Measurements from ENCODE around the gene ENOX2.

ENOX2 gene

DNA sequence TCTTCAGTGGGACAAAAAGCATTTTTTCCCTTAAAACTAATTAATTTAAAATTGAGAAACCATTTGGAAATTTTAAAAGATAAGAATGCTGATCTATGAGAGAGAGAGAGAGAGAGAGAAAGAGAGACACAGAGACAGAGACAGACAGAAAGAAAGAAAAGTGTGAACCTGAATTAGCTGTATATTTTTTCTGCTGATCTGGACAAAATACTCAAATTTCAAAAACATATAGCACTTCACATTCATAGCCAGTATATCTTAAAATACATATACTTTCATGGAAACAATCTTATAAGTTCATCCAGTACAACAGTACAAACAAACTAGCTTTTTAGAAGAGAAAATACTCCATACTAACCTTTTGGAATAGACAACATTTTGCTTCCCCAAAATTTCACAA is 18.4 kb downstream of the ENOX2 start:
- no peak for DNase-seq

DNA sequence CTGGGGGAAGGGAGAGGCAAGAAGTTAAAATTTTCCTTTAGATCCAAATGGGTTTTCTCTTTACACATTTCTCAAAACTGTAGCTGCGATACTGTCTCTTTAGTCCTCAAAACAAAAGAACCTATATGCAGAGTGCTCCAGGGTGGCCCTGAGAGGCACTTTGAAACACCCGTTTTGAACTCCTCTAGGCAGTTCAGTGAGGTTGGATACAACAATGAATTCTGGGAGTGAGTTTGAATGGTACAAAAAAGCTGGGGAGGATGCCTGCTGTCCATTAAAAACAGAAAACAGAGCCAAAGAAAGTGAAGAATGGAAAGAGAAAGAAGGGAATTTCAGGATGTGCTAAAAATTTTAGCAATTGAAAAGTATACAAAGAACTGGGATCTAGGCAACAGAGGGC is 23.1 kb downstream of the ENOX2 start:
- no peak for DNase-seq

DNA sequence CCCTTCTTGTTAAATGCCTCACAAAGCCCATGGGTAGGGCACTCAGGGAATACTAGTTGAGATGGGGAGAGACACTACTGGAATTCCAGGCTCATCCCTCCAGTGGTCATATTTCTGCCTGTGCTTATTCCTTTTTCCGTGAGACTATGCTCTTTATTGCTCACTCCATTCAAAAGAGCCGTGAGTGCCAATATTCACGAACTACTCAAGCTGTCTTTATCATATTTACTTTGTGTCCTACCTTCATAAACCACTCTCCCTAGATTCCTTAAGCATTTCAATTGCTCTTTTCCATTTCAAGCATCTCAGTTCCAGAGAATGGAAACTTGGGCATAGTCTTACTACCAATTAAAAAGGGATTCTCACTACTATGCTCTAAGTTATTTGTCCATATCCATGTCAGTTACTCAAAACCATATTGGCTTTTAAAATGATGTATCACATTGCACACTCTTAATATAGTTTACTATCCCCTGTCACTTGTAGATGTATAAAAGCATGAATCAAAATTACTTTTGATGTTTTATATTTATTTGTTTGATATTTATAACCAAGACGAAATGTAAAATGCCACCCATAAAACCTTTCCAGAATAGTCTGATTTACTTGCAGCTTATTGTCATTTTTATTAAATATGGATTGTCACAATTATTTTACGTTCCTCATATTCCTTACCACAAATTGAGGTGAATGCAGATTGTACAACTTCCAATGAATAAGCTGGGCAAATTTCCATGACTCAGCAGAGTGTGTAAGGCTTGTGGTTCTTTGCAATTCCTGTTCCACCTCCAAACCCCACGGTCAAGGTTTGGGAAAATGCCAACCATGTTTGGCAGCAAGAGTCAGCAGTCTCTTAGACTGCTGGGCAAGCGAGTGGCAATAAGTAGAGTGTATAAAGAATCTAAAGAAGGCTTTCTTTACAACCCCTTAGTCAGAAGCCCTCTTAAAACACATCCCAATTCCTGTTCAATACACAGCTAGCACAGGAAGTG is 24.4 kb downstream of the ENOX2 start:
- peak; percentile 47 for DNase-seq

DNA sequence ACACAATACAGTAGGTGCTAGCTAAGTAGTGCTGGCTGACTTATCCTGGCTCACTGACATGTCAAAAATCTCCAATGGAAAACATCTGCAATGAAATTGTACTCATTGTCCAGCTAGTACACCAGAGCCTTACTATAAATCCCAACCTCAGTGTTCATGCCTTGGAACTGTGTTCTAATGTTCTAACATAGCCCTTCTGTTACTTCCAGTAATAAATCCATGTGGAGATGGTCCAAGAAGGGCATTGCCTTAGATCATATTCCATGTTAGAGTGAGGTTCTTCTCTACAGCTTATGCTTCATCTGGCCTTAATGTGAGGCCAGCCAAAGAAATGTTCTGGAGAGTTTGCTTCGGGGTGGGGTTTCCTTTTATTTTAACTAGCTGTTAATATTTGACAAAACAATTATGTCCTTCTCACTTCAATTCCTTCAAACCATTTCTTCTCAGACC is 25.1 kb downstream of the ENOX2 start:
- no peak for DNase-seq

DNA sequence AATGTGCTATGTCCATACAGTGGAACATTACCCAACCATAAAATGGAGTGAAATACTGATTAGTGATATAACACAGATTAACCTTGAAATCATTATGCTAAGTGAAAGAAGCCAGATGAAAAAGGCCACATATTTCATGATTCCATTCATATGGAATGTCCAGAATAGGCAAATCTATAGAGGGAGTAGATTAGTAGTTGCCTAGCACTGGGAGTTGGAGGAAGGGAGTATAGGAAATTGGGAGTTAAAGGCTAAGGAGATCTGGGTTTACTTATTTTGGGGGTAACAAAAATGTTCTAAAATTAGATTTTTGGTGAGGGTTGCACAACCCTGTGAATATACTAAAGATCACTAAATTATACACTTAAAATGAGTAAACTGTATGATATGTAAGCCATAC is 26.8 kb downstream of the ENOX2 start:
- no peak for DNase-seq

DNA sequence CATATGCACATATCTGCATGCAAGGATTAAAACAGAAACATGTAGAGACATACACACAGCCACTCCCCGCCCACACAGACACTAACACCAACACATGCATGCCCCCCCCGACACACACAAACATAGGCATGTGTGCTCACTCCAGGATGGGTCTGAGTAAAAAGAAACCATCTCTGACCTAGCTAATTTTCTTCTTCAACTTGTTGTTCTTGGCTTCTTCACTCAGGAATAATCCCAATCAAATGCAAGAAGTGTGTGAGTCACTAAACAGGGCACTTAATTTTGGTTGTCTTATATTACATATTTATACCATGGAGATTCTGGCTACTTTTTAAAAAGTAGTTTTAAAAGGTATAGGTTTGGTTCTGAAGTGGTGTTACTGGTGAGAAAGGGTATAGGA is 28.3 kb downstream of the ENOX2 start:
- no peak for DNase-seq

DNA sequence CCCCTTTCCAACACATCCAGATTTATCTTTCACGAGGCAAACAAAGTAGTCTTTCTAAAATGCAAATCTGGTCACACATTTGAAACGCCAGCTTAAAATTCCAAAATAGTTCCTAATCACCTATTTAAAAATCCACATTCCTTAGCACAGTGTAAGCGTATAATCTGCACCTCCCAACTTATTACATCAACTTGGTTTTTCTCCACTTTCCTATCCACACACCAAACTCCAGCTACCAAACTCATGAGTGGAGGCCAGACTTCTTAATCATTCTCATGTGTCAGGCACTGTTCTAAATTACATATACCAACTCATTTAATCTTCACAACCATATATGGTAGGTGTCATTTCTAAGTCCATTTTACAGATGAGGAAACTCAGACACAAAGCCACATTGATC is 33.8 kb downstream of the ENOX2 start:
- no peak for DNase-seq

DNA sequence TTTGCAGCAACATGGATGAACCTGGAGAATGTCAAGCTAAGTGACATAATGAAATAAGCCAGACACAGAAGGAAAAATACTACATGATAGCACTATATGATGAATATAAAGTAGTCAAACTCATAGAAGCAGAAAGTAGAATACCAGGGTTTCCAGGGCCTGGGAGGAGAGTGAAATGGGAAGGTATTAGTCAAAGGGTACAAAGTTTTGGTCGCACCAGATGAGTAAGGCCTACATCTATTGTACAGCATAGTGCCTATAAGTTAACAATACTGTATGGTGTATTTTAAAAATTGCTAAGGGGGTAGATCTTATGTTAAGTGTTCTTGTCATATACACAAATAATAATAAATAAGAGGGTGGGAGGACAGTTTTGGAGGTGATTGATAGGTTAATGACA is 41.5 kb downstream of the ENOX2 start:
- DNase-seq = no peak

DNA sequence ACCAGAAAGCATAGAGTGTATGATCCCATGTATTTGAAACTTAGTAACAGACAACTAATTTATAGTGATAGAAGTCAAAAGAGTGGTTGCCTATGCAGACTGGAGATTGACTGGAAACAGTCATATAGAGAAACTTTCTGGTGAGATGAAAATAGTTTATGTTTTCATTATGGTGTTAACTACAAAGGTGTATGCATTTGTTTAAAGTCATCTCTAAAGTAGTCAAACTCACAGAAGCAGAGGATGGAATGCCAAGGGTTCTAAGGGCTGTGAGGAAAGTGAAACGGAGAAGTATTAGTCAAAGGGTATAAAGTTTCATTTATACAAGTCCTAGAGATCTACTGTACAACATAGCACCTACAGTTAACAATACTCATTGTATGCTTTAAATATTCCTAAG is 45.8 kb downstream of the ENOX2 start:
- no peak for DNase-seq

DNA sequence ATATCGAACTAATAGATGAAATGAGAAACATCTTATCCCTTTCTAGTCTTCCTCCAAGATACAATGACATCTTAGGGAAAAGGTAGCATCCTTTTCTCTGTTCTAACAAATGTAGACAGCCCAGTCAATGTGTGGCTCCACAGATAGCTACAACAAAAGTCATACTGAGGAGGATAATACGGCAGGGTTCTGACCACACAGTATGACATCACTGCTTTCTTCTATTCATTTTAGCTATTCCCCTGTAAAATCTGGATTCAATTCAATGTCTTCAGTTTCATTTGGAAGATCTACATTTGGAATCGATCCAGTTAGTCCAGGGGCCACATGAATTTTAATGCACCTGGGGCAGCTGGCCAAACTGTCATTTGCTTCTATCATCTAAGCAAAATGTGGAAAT is 51.4 kb downstream of the ENOX2 start:
- DNase-seq = no peak

DNA sequence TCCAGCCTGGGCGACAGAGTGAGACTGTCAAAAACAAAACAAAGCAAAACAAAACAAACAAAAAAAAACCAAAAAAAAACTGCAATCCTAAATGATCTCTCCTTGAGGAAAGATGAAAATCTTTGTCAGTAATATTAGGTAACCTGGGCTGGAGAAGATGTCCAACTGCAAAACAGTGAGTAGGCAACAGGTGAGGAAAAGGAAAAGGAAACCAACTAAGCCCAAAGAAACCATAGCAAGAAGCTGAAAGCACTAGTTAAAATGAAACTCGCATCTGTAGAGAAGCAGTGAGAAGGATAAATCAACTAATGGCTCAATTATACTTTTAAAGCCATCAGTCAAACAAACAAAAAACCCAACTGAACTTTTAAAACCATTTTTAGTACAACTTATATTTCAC is 54.2 kb downstream of the ENOX2 start:
- no peak for DNase-seq

DNA sequence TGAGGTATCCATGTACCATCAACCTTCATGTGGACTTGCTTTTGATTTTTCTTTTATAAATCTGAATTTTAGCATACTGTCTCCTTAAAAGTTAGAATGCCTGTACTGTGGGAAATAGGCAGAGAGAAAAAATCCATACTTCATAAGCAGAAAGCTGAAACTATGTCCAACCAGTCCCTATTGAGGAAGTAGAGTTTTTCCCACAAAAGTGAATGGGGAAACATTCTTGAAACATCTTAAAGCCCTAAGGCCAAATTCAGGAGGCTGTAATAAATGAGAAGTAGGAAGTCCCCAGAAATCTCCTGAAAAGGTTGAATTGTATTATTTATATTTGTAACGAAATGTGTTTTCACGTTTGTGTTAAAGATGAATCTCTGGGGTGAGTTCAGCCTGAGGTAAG is 56.3 kb downstream of the ENOX2 start:
- no peak for DNase-seq

DNA sequence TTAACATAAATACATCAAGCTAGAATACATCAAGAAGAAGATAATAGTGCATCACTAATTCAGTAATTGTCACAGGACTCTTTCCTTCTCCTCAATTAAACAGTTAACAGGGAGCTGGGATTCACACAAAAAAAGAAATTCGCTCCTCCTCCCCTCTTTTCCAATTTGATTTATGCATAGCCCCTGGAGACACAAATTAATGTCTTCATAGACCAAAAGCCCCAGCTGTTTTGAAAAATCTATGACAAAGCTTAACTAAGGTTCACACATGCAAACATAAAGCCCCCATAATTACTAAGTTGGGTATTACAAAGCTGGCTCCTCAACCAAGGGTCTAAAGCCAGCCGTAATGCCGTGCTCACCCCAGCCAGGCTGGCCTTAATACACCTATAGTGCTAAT is 61.2 kb downstream of the ENOX2 start:
- DNase-seq = no peak

DNA sequence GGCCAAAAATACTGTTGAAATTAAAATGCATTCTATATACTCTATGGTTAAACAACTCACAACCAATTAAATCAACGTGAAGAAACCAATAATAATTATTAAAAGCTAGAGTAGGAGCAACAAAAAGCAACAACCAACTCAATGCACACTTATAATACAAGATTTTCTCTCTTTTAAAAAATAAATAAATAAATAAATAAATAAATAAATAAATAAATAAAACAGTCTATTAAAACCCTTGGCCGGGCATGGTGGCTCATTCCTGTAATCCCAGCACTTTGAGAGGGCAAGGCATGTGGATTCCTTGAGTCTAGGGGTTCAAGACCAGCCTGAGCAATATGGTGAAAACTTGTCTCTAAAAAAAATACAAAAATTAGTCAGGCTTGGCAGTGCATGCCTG is 62.7 kb downstream of the ENOX2 start:
- DNase-seq = no peak

DNA sequence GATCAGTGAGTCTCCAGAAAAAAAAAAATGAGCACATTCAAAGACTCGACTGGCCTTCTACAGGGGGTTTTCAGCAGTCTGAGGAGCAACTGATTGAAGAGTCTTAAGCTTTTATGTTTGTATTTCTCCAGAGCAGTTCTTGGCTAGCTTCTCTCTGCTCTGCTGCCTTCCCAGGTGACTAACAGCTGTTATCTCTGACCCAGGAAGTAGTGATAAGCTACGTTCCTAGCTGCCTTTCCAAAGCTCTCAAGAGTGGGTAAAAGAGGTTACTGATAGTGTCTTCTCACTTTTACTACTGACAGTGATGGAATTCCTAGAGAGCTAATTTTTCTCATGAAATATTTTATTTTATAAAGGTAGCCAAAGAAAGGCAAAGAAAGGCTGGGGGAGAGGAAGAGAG is 66.6 kb downstream of the ENOX2 start:
- peak; percentile 8 for DNase-seq

DNA sequence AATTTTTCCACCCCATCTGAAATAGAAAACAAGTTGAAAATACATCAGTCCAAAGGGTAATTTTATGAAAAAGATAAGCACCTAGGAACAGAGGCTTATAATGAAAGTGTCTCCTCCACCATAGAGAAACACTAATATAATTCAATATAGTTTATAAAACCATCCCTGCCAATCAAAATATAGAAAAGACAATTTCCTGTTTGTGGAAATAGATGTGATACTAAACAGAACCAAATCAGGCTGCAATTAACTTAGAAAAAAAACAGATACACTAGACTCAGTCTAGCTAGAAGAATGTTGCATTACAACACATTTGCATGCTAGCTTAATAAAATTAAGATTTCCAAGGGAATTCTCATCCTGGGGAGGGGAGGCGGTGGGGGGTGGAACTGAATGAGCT is 68.2 kb downstream of the ENOX2 start:
- DNase-seq = no peak

DNA sequence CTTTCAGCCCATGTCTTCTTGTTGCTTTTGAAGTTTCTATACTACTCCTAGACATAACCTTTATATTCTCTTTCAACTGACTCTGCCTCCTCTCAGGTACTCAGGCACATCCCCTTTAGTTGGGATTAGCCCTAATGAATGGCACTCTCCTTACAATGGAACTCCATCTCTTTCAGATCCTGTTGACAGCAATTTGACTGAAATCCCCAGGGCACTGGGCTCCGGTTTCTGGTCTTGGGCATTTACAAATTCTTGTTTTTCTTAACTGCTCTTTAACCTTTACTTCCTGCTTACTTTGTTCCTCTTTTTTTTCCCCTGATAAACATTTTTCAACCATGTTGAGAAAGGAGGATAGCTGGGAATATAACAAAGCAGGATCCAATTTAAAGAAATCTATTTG is 68.9 kb downstream of the ENOX2 start:
- DNase-seq = no peak

DNA sequence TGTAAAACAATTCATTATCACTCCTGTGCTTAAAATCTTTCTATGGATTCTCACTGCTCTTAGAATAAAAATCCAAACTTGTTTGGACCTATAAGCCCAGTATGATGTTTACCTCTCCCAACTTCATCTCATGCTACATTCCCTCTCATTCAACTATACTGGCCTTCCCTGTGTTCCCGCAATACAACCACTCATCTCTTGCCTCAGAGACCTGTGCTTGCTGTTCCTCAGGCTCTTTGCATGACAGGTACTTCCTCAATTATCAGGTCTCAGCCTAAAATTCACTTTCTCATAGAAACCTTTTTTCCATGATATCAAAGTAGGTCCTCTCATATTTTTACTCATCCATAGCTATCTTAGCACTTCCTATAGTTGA is 71.7 kb downstream of the ENOX2 start:
- DNase-seq = no peak

DNA sequence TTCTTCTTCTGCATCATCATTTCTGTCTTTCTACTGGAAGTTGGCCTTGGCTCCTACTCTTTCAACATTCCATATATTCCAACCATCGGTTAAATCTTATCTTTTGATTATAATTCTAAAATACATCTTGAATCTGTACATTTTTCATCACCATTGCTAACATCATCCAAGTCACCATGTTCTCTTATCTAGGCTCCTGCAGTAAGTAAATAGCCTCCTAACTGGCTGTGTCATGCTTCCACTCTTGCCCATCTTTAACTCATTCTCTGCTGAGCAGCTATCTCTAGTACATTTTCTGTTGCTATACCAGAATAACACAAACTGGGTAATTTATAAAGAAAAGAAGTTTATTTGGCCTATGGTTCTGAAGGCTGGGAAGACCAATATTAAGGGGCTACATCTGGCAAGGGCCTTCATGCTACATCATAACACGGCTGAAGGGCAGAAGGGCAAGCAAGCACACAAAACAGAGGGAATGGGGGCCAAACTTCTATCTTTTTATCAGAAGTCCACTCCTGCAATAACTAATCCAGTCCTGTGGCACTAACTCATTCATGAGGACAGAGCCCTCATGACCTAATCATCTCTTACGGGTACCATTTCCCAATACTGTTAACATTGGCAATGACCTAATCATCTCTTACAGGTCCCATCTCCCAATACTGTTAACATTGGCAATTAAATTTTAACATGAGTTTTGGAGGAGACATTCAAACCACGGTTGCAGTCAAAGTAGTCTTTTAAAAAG is 72.2 kb downstream of the ENOX2 start:
- no peak for DNase-seq

DNA sequence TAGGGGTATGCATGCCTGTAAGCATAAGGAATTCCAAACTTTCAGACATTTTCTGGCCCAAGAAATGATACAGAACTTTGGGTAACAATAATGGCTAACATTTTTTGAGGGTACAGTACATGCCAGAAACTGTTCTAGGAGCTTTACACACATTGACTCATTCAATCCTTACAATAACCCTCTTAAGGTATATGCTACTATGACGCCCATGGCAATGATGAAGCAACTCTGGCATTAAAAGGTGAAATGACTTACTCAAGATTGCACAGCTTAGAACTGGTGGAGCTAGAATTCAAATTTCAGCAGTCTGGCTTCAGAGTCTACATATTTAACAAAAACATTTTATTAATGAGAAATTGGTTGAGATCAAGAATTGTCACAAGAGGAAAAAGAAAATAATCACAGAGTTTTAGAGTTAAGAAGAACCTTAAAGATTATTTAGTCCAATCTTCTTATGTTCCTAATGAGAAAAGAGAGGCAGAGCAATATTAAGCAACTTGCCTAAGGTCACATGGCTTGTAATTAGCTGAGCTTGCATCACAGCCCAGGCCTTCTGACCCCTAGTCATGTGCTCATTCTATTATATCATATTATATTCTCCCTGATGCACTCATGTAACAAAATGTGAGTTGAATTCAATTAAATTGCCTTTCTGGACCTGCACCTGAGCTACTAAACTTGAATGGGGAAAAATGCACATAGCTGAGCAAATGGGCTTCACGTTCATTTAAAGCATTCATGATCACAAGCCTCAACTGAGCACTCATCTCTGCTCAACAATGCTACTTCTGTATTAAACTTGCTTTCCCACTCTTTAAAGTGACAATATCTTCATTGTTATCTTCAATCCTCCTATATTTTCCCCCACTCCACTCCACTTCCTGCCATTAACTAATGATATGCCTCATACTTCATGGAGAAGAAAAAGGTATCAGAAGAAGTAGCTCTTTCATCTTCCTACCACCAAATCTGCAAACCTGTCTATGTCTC is 73.2 kb downstream of the ENOX2 start:
- DNase-seq = no peak

DNA sequence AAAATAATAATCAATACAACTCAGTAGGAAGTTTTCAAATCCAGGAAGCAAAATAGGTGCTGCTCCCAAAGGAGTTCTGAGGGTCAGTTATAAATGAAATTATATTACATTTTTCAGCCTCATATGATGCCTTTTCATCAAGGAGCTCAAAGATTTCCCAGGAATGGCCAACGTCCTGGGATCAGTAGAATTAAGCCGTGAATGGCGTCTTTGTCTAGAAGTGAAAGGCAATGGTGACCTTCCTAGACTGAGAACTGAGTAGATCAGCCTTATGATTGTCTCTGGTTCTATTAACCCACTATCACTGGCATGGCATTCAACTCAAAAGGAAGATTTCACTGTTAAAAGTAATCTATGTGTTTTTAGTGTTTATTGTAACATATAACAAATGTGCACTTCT is 74.4 kb downstream of the ENOX2 start:
- no peak for DNase-seq

DNA sequence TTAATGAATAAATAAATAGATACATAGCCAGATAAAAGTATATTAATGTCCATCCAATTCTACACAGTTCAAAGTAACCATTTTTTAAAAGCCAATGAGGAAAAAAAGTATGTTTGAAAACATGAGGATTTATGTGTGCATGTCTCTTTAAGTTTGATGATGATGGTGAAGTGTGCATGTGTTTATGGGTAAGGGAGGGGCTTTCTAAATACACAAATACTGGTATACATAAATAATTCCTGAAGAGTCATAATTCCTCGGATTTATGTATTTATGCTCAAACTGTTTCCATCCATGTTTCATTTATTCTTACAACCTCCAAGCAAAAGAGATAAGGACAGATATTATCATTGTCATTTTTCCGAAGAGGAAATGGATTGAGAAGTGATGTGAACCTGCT is 75.4 kb downstream of the ENOX2 start:
- no peak for DNase-seq

DNA sequence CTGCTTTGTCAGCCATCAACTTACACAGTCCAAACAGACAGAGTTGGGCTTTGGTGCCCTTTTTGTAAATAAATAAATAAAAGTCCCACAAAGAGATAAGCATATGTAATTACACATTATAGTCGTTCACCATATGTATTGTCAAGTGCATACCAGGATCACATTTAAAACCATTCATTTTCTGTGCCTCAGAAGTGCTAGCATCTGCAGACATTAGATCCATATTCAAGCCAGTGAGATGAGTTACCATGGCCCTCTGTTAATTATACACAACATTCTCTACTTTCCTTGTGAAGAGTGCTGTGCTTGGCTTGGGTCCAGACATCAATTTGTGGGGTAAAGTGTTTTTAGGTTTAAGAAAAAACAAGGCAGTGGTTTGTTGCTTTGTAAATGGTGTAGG is 76.8 kb downstream of the ENOX2 start:
- no peak for DNase-seq

Data from hematopoietic multipotent progenitor cell treated with erythropoietin and hydrocortisone succinate and interleukin-3 and kit ligand, for 8 days (in vitro differentiated cells).